SK-N-SH treated with all-trans-retinoic acid at 6 μM for 48 hours (cell line): ENCODE data around the gene SRRT.

Experiments used
- ARNTL ChIP-seq: fragments of 450-650 bp; formaldehyde crosslinking; IDR thresholded peaks from 2 replicates; pipeline ENCODE4 v1.5.0; 2020; ENCODE audit warnings: low read depth, mild to moderate bottlenecking, moderate library complexity, borderline replicate concordance
- BACH2 ChIP-seq: fragments of 250-450 bp; sonication (Bioruptor Pico); IDR thresholded peaks from 2 replicates; pipeline ENCODE4 v1.9.0; 2021; ENCODE audit warnings: mild to moderate bottlenecking, borderline replicate concordance
- CSDC2 ChIP-seq: fragments of 250-450 bp; sonication (Bioruptor Pico); IDR thresholded peaks from 2 replicates; pipeline ENCODE4 v1.5.0; 2020; ENCODE audit warnings: mild to moderate bottlenecking, moderate library complexity
- ESRRG ChIP-seq: fragments of 250-450 bp; sonication (Bioruptor Pico); IDR thresholded peaks from 2 replicates; pipeline ENCODE4 v1.6.1; 2021; ENCODE audit warnings: mild to moderate bottlenecking
- ISL1 ChIP-seq: fragments of 250-450 bp; sonication (Bioruptor Pico); IDR thresholded peaks from 2 replicates; pipeline ENCODE4 v2.1.2; 2022; ENCODE audit warnings: mild to moderate bottlenecking, moderate library complexity
- PPARA ChIP-seq: fragments of 250-450 bp; sonication (Bioruptor Pico); IDR thresholded peaks from 2 replicates; pipeline ENCODE4 v1.5.0; 2020; ENCODE audit warnings: mild to moderate bottlenecking, borderline replicate concordance
- TOX ChIP-seq: fragments of 250-450 bp; sonication (Bioruptor Pico); IDR thresholded peaks from 2 replicates; pipeline ENCODE4 v1.8.0; 2021; ENCODE audit warnings: mild to moderate bottlenecking, moderate library complexity, borderline replicate concordance
- ZFP30 ChIP-seq: fragments of 450-650 bp; formaldehyde crosslinking; IDR thresholded peaks from 2 replicates; pipeline ENCODE4 v1.5.0; 2022; ENCODE audit warnings: mild to moderate bottlenecking, moderate library complexity
- ZNF8 ChIP-seq: fragments of 450-650 bp; formaldehyde crosslinking; IDR thresholded peaks from 2 replicates; pipeline ENCODE4 v1.5.0; 2020; ENCODE audit warnings: mild to moderate bottlenecking, moderate library complexity
- TF ChIP-seq, protein P1 (sequence below): fragments of 250-450 bp; sonication (Bioruptor Pico); IDR thresholded peaks from 2 replicates; pipeline ENCODE4 v1.8.0; 2020; ENCODE audit warnings: mild to moderate bottlenecking, moderate library complexity, borderline replicate concordance
- TF ChIP-seq, protein P2 (sequence below): fragments of 250-450 bp; sonication (Bioruptor Pico); IDR thresholded peaks from 2 replicates; pipeline ENCODE4 v1.5.1; 2021; ENCODE audit warnings: mild to moderate bottlenecking, moderate library complexity
- TF ChIP-seq, protein P3 (sequence below): fragments of 250-450 bp; sonication (Bioruptor Pico); IDR thresholded peaks from 2 replicates; pipeline ENCODE4 v1.8.0; 2021; ENCODE audit warnings: low read depth, mild to moderate bottlenecking, moderate library complexity, borderline replicate concordance

DNA sequence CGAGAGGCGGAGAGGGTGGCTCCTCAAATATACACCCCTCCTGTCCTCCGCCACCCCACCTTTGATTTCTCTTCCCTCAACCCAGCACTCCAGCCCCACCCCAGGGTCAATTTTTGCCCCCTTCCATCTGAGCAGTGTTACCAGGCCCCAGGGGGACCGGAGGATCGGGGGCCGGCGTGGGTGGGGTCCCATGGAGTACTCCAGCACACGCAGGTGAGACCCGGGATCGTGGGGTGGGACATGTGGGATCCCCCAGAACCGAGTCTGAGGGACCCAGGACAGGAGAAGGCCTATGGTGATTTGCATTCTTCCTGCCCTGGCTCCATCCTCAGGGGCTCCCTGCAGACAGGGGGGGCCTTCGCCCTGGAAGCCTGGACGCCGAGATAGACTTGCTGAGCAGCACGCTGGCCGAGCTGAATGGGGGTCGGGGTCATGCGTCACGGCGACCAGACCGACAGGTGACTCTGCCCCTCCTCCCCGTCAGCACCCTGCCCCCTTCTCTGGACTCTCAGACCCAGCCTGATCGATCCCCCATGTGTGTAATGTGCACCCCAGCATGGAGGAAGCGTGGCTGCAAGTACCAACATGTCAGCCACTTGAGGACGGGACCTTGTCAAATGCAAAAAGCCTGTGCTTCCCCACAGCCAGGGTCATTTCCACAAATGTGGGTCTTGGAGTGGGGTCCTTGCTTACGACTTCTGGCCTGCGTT, 7.0 kb upstream of the SRRT start:
- TF ChIP-seq ARNTL (CRISPR knock-in tag): no peak
- no peak for TF ChIP-seq PPARA
- no peak for TF ChIP-seq TOX
- no peak for TF ChIP-seq ESRRG
- no peak for TF ChIP-seq BACH2 (CRISPR knock-in tag)
- TF ChIP-seq, protein P1, sequence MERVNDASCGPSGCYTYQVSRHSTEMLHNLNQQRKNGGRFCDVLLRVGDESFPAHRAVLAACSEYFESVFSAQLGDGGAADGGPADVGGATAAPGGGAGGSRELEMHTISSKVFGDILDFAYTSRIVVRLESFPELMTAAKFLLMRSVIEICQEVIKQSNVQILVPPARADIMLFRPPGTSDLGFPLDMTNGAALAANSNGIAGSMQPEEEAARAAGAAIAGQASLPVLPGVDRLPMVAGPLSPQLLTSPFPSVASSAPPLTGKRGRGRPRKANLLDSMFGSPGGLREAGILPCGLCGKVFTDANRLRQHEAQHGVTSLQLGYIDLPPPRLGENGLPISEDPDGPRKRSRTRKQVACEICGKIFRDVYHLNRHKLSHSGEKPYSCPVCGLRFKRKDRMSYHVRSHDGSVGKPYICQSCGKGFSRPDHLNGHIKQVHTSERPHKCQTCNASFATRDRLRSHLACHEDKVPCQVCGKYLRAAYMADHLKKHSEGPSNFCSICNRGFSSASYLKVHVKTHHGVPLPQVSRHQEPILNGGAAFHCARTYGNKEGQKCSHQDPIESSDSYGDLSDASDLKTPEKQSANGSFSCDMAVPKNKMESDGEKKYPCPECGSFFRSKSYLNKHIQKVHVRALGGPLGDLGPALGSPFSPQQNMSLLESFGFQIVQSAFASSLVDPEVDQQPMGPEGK (CRISPR knock-in tag): no peak
- no peak for TF ChIP-seq ZFP30 (CRISPR knock-in tag)
- TF ChIP-seq ISL1 (CRISPR knock-in tag): no peak
- TF ChIP-seq, protein P2, sequence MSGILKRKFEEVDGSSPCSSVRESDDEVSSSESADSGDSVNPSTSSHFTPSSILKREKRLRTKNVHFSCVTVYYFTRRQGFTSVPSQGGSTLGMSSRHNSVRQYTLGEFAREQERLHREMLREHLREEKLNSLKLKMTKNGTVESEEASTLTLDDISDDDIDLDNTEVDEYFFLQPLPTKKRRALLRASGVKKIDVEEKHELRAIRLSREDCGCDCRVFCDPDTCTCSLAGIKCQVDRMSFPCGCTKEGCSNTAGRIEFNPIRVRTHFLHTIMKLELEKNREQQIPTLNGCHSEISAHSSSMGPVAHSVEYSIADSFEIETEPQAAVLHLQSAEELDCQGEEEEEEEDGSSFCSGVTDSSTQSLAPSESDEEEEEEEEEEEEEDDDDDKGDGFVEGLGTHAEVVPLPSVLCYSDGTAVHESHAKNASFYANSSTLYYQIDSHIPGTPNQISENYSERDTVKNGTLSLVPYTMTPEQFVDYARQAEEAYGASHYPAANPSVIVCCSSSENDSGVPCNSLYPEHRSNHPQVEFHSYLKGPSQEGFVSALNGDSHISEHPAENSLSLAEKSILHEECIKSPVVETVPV (CRISPR knock-in tag): no peak
- no peak for TF ChIP-seq CSDC2
- no peak for TF ChIP-seq ZNF8
- TF ChIP-seq, protein P3, sequence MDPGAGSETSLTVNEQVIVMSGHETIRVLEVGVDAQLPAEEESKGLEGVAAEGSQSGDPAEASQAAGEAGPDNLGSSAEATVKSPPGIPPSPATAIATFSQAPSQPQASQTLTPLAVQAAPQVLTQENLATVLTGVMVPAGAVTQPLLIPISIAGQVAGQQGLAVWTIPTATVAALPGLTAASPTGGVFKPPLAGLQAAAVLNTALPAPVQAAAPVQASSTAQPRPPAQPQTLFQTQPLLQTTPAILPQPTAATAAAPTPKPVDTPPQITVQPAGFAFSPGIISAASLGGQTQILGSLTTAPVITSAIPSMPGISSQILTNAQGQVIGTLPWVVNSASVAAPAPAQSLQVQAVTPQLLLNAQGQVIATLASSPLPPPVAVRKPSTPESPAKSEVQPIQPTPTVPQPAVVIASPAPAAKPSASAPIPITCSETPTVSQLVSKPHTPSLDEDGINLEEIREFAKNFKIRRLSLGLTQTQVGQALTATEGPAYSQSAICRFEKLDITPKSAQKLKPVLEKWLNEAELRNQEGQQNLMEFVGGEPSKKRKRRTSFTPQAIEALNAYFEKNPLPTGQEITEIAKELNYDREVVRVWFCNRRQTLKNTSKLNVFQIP (CRISPR knock-in tag): no peak
